ENCODE data around the gene DPH2.

GRCh38 chr1:43977376-43978263 lies 7.8 kb downstream of the DPH2 start:
- no peak for TF ChIP-seq CTCF (IDR thresholded peaks at IDR 0.05)
- TF ChIP-seq POLR2A (IDR thresholded peaks at IDR 0.05) = no peak

All from thyroid gland (tissue), 4 donors.